ENCODE results near the gene PRKCI.
"Not testable (repeated sequence)": the region's sequence is repeated elsewhere in the genome, so short reads cannot be mapped to it uniquely, and the experiment has no call there.

Gene PRKCI

GRCh38 chr3:170270282-170270881, 48.2 kb downstream of the PRKCI start:
- no peaks in the 10 kb centered on the region for H3K27me3 ChIP-seq (replicated peaks)
- no peak overlapping the region for H3K27ac ChIP-seq
- TF ChIP-seq, protein P1, sequence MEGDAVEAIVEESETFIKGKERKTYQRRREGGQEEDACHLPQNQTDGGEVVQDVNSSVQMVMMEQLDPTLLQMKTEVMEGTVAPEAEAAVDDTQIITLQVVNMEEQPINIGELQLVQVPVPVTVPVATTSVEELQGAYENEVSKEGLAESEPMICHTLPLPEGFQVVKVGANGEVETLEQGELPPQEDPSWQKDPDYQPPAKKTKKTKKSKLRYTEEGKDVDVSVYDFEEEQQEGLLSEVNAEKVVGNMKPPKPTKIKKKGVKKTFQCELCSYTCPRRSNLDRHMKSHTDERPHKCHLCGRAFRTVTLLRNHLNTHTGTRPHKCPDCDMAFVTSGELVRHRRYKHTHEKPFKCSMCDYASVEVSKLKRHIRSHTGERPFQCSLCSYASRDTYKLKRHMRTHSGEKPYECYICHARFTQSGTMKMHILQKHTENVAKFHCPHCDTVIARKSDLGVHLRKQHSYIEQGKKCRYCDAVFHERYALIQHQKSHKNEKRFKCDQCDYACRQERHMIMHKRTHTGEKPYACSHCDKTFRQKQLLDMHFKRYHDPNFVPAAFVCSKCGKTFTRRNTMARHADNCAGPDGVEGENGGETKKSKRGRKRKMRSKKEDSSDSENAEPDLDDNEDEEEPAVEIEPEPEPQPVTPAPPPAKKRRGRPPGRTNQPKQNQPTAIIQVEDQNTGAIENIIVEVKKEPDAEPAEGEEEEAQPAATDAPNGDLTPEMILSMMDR (IDR thresholded peaks at IDR 0.05; ENCODE audit: low read depth, low read length, missing control alignments), result no peak
- H3K36me3 ChIP-seq (replicated peaks), result peaks cover 17% of the 10 kb centered on the region
- in situ Hi-C loops (cut with HindIII; ENCODE audit: low pct_ligation_motif_present, low sequenced_read_pairs), result no loop called here
- no peak overlapping the region for H3K4me3 ChIP-seq (ENCODE audit: low read depth, low read length)
- DNase-seq, result no peak

- no peak overlapping the region for H3K4me3 ChIP-seq (ENCODE audit: low read depth, low read length)
- DNase-seq, result no peak
- no peak overlapping the region for H3K27ac ChIP-seq
- in situ Hi-C loops (cut with HindIII; ENCODE audit: low pct_ligation_motif_present, low sequenced_read_pairs), result no loop called here
- peaks cover 28% of the 10 kb centered on the region for H3K36me3 ChIP-seq (replicated peaks)
- no peaks in the 10 kb centered on the region for H3K27me3 ChIP-seq (replicated peaks)
- TF ChIP-seq, protein P1 (IDR thresholded peaks at IDR 0.05; ENCODE audit: low read depth, low read length, missing control alignments), result no peak
Observed at GRCh38 chr3:170274641-170275040, 52.4 kb downstream of the PRKCI start.

DNA sequence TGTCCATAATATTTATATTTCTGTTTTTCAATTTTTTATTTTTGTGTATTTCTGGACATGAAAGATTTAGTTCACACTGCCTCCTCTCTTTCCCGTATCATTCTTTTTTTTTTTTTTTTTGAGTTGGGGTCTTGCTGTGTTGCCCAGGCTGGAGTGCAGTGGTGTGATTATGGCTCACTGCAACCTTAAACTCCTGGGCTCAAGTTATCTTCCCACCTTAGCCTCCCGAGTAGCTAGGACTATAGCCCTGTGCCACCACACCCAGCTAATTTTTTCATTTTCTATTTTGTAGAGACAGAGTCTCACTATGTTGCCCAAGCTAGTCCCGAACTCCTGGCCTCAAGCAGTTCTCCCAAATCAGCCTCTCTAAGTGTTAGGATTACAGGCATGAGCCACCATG, 53.6 kb downstream of the PRKCI start:
- TF ChIP-seq, protein P1 (IDR thresholded peaks at IDR 0.05; ENCODE audit: low read depth, low read length, missing control alignments), result no peak
- H3K36me3 ChIP-seq (replicated peaks), result peaks cover 23% of the 10 kb centered on the region
- no peak overlapping the region for H3K4me3 ChIP-seq (ENCODE audit: low read depth, low read length)
- H3K27me3 ChIP-seq (replicated peaks), result no peaks in the 10 kb centered on the region
- in situ Hi-C loops (cut with HindIII; ENCODE audit: low pct_ligation_motif_present, low sequenced_read_pairs), result no loop called here
- no peak overlapping the region for H3K27ac ChIP-seq
- no peak for DNase-seq

GRCh38 chr3:170277311-170277710, 55.1 kb downstream of the PRKCI start:
- H3K27me3 ChIP-seq (replicated peaks); DNase-seq; in situ Hi-C loops (cut with HindIII; ENCODE audit: low pct_ligation_motif_present, low sequenced_read_pairs); H3K4me3 ChIP-seq (ENCODE audit: low read depth, low read length); H3K27ac ChIP-seq: not testable (repeated sequence)
- H3K36me3 ChIP-seq (replicated peaks), result peaks cover 19% of the 10 kb centered on the region

- DNase-seq, result no peak
Observed at GRCh38 chr3:170277833-170278580, 55.8 kb downstream of the PRKCI start.

DNA sequence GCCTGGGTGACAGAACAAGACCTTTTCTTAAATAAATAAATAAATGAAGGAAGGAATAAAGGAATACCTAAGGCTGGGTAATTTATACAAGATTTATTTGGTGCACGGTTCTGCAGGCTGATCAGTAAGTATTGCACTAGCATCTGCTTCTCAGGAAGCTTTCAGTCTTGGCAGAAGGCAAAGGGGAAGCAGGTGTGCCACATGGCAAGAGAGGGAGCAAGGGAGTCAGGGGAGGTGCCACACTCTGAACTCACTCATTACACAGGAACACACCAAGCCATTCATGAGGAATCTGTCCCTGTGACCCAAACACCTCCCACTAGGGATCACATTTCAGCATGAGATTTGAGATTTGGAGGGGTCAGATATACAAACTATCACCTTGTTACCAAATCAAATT, 56.4 kb downstream of the PRKCI start:
- TF ChIP-seq, protein P1 (IDR thresholded peaks at IDR 0.05; ENCODE audit: low read depth, low read length, missing control alignments), result no peak
- Histone ChIP-seq H3K27me3 (replicated peaks) (no peaks in the 10 kb centered on the region), H3K36me3 (replicated peaks) (peaks cover 19% of the 10 kb centered on the region), H3K27ac (no peak overlapping the region), H3K4me3 (ENCODE audit: low read depth, low read length) (no peak overlapping the region)
- no peak for DNase-seq
- in situ Hi-C loops (cut with HindIII; ENCODE audit: low pct_ligation_motif_present, low sequenced_read_pairs), result no loop called here

More at GRCh38 chr3:170277833-170278580, 55.8 kb downstream of the PRKCI start:
- H3K27me3 ChIP-seq (replicated peaks), result no peaks in the 10 kb centered on the region
- H3K4me3 ChIP-seq (ENCODE audit: low read depth, low read length), result no peak overlapping the region
- in situ Hi-C loops (cut with HindIII; ENCODE audit: low pct_ligation_motif_present, low sequenced_read_pairs), result no loop called here
- H3K27ac ChIP-seq, result no peak overlapping the region
- TF ChIP-seq, protein P1 (IDR thresholded peaks at IDR 0.05; ENCODE audit: low read depth, low read length, missing control alignments), result no peak
- H3K36me3 ChIP-seq (replicated peaks), result peaks cover 19% of the 10 kb centered on the region

Data from brain microvascular endothelial cell (primary cell).